Activated CD4-positive, alpha-beta T cell treated with anti-CD3 and anti-CD28 coated beads, Interleukin-2, amount 50 U/mL, for 16 hours (primary cell): ENCODE data around the gene RNF6.

Experiments
- DNase-seq: peaks from one replicate; pipeline ENCODE4 v3.0.0-alpha.2; 2020

The RNF6 gene

GRCh38 chr13:26225896-26226617 is 3.9 kb upstream of the RNF6 start:
- no peak for DNase-seq

- no peak for DNase-seq
Observed at GRCh38 chr13:26222520-26223046, 469 bp upstream of the RNF6 start.

DNA sequence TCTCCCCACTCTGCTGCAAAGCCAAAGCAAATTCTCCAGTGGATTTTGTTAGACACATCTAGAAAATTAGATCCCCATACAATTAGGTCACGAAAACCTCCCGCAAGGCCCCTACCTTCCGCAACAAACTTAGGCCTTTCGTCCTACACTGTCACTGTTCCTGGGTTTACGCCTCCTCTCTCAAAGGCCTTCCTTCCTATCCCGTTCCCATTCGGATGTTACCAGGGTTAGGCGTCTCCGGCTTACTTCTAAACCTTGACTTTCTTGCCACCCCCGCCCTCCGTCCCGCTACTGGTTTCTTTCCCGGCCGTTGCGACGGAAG is 754 bp downstream of the RNF6 start:
- DNase-seq = no peak

DNA sequence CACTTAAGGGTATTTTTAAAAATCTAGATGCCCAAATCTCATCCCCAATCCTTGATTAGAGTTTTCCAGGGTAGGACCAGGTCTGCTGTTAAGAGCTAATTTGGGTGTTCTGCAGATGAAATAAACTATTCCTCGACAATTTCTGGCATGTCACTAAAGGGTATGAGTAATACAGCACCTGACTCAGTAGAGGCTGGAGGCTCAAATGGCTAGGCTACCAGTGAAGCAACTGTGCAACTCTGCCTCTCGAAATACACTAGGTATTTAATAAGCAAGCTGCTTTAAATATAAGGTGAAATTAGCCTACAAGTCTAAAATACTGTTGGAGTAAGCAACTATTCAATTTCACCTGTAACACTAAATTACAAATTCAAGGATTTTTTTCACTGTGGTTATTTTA is 1.5 kb downstream of the RNF6 start:
- DNase-seq = peak; percentile 6

- DNase-seq = no peak
Observed at GRCh38 chr13:26219726-26220125, 2.4 kb downstream of the RNF6 start.

DNA sequence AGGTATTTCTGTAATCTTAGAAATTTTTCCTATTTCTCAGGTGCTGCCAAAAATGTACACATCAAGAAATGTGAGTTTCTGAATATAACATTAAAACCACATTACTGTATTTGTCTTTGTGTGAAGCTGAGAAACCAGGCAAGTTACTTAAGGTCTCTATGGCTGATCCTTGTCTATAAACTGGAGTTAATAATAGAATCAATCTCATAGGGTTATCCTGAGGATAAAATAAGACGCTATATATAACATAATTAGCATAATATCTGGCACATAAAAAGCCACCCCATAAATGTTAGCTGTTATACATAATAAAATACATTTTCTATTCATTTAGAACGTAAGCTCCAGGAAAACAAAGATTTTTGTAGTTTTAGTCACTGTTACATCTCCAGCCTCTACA is 6.1 kb downstream of the RNF6 start:
- no peak for DNase-seq

DNA sequence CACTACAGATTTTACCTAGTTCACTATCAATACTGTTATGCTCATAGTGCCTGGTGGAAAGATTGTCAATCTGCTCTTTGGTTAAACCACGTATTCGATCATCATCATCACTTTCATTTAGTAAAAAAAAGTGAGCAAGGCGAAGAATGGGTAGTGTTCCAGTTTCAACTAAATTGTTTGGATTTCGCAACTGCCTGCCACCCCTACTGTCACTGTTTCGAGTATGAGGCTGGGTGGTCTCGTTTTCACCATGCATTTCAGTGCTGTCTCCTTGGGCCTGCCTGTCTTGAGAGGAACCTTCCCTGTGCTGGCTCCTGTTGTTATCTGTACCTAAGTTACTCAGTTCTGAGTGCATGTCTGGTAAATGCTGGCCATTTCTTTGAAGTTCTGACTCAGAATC is 8.1 kb downstream of the RNF6 start:
- no peak for DNase-seq

- no peak for DNase-seq
Observed at GRCh38 chr13:26213345-26213744, 8.8 kb downstream of the RNF6 start.

DNA sequence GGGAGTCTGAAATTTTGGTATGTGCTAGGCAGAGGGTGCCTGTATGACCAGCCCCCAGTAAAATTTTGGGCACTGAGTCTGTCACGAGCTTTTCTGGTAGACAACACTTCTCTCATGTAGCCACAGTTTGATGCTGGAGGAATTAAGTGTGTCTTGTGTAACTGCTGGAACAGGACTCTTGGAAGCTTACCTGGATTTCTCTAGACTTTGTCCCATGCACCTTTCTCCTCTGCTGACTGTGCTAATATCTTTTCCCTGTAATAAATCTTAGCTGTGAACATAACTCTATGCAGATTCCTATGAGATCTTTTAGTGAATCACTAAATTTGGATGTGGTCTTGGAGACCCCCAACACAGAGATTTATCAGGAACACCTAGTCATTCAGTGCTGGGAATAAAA is 13.8 kb downstream of the RNF6 start:
- DNase-seq = no peak

DNA sequence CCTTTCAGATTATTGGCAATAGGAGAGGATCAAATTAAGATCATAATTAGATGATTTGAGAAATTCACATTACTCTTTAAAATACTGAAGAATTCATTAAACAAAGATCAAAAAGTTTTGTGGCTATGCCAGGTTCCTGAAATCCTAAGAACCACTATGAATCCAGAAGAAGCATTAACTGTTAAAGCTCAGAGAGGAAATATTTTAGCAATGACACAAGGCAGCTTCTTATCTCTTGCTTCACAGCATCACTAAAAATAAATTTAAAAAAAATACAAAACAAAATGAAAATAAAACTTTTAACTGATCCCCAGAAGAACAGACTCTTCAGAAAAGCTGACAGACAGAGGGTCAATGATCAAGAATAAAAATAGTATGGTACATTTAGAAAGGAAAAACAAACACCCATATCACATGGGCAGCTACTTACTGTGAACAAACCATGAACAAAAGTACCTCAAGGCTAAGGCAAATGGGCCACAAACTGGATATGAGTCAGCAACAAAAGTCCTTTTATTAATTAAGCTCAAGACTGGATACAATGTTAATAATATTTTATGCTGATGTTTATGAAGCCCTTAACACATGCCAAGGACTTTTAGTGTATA is 19.6 kb downstream of the RNF6 start:
- DNase-seq = no peak

- no peak for DNase-seq
Observed at GRCh38 chr13:26200811-26201210, 21.3 kb downstream of the RNF6 start.

DNA sequence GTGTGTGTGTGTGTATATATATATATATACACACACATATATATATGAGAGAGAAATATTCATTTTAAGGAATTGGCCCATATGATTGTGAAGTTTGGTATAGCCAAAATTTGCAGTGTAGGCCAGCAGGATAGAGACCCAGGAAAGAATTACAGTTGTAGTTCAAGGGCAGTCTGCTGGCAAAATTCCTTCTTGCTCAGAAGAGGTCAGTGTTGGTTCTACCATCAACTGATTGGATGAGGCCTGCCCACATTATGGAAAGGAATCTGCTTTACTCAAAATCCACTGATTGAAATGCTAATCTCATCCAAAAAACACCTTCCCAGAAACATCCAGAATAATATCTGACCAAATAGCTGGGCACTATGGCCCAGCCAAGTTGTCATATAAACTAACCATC is 24.0 kb downstream of the RNF6 start:
- DNase-seq = no peak

GRCh38 chr13:26197298-26197697 is 24.8 kb downstream of the RNF6 start:
- DNase-seq = no peak

GRCh38 chr13:26186995-26187394 is 35.1 kb downstream of the RNF6 start:
- no peak for DNase-seq

- DNase-seq = peak; percentile 91
Observed at GRCh38 chr13:26186118-26186870, 35.8 kb downstream of the RNF6 start.

- DNase-seq = no peak
Observed at GRCh38 chr13:26185720-26186117, 36.4 kb downstream of the RNF6 start.

GRCh38 chr13:26184791-26185250 is 37.3 kb downstream of the RNF6 start:
- DNase-seq = peak; percentile 75

GRCh38 chr13:26183416-26183815 is 38.7 kb downstream of the RNF6 start:
- no peak for DNase-seq

DNA sequence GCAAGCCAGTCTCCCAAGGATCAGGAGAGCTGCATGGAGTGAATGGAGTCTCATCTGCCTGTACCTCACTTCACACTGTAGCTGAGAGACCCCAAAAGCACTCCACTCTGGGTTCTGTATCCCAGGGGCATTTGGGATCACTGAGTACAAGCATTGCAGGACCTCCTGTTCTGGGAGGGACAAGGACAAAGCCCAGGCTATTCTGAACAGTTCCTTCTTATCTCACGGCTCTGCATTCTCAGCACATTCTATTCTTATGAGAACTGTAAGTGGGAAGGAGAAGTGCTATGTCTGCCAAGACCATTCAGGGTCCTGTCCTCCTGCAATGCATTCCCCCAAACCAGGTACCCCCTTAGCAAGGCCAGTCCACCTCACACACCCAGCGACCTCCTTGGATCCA is 42.8 kb downstream of the RNF6 start:
- no peak for DNase-seq

DNA sequence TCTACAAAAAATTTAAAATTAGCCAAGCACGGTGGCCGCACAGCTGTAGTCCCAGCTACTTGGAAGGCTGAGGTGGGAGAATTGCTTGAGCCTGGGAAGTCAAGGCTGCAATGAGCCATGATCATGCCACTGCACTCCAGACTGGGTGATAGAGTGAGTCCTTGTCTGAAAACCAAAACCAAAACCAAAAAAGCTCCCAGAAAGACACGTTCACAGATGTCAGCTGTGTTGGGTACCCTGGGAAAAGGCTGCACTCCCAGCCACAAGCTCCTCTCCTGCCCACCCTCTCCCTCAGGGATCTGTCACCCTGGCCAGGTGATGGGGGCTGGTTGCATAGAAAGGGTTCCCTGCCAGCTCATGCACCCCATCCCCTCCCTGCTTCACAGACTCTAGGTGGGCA is 53.3 kb downstream of the RNF6 start:
- DNase-seq = no peak

GRCh38 chr13:26168237-26168814 is 53.8 kb downstream of the RNF6 start:
- no peak for DNase-seq

GRCh38 chr13:26163812-26164211 is 58.3 kb downstream of the RNF6 start:
- DNase-seq = no peak
